ENCODE measurements around the gene FGD6. TPM values are rescaled to one million over a fixed set of nuclear protein-coding genes. Genes with fewer than 3 reads are reported as not detected.

Gene FGD6
- total and polyA plus RNA-seq, 2 experiments from 2014 or later, result 12.9 to 32.4 TPM

GRCh38 chr12:95243497-95244183 is 26.4 kb upstream of the FGD6 start (continued):
- TF ChIP-seq JUNB (IDR thresholded peaks at IDR 0.05; ENCODE audit: unreplicated experiment) (no peak), ZNF331 (CRISPR knock-in tag; IDR thresholded peaks at IDR 0.05; ENCODE audit: low read depth) (no peak), STAT1 (IDR thresholded peaks at IDR 0.05; ENCODE audit: unreplicated experiment) (no peak), CTCF (conservative IDR thresholded peaks at IDR 0.05; ENCODE audit: low read depth in 2 of 2) (no peak), ETS1 (IDR thresholded peaks at IDR 0.05) (no peak), POLR2AphosphoS5 (IDR thresholded peaks at IDR 0.05; ENCODE audit: low read depth) (no peak), REST (IDR thresholded peaks at IDR 0.05; ENCODE audit: unreplicated experiment) (no peak), CREB1 (CRISPR knock-in tag; IDR thresholded peaks at IDR 0.05; ENCODE audit: low read depth) (no peak), NANOG (IDR thresholded peaks at IDR 0.05; ENCODE audit: borderline replicate concordance) (no peak)

- Mint-ChIP-seq H3K4me1 (peaks cover 4% of the 10 kb centered on the region; the same call in 1 of the 3 replicates), H3K4me3 (no peak overlapping the region), H3K27ac (no peak overlapping the region), H3K9me3 (no peaks in the 10 kb centered on the region), H3K36me3 (ENCODE audit: low read depth) (peaks cover 39% of the 10 kb centered on the region; the same call in 2 of the 3 replicates), H3K27me3 (ENCODE audit: insufficient read depth, low read depth, poor library complexity) (no peaks in the 10 kb centered on the region)
- no peak overlapping the region for H3K27ac ChIP-seq (ENCODE audit: low read depth)
- DNase-seq (ENCODE audit: low spot score) (no peak), ATAC-seq (no peak)
- peaks cover 22% of the 10 kb centered on the region; the same call in 1 of the 2 replicates for H4K20me1 ChIP-seq (replicated peaks; ENCODE audit: insufficient read depth)
- peaks cover 98% of the 10 kb centered on the region for H3K79me2 ChIP-seq (replicated peaks; ENCODE audit: insufficient read depth)
- no peaks in the 10 kb centered on the region for H3F3A ChIP-seq (replicated peaks; ENCODE audit: low read depth)
- H3K4me3 ChIP-seq, result no peak overlapping the region
- no peak overlapping the region for H2AFZ ChIP-seq
- no peak overlapping the region for H3K4me2 ChIP-seq
- no peaks in the 10 kb centered on the region for H3K27me3 ChIP-seq (ENCODE audit: insufficient read depth)
- H3K4me1 ChIP-seq (ENCODE audit: insufficient read depth), result no peaks in the 10 kb centered on the region
- H3K9me2 ChIP-seq (ENCODE audit: insufficient read depth), result no peaks in the 10 kb centered on the region
- no peaks in the 10 kb centered on the region for H3K36me3 ChIP-seq (ENCODE audit: insufficient read depth)
- TF ChIP-seq ZNF462 (CRISPR knock-in tag; IDR thresholded peaks at IDR 0.05), result no peak
- TF ChIP-seq ZNF331 (CRISPR knock-in tag; IDR thresholded peaks at IDR 0.05; ENCODE audit: low read depth), result no peak
- no peak for TF ChIP-seq STAT1 (IDR thresholded peaks at IDR 0.05; ENCODE audit: unreplicated experiment)
- no peak for TF ChIP-seq NANOG (IDR thresholded peaks at IDR 0.05; ENCODE audit: borderline replicate concordance)
- TF ChIP-seq CREB1 (CRISPR knock-in tag; IDR thresholded peaks at IDR 0.05; ENCODE audit: low read depth), result no peak
- TF ChIP-seq POLR2AphosphoS5 (IDR thresholded peaks at IDR 0.05; ENCODE audit: low read depth), result no peak
These were observed 24.7 kb upstream of the FGD6 start for GRCh38 chr12:95241761-95242506.
